HepG2 (cell line): Measurements from ENCODE around the gene P4HB. TPM values are rescaled to one million over a fixed set of nuclear protein-coding genes. Genes with fewer than 3 reads are reported as not detected.

Source experiments
- GABPB1 ChIP-seq: IDR thresholded peaks from 2 replicates; pipeline ENCODE4 v1.6.1; 2016; ENCODE audit warnings: mild to moderate bottlenecking, missing genetic modification reagents, moderate library complexity, missing compliant biosample characterization
- NFYC ChIP-seq: IDR thresholded peaks from 2 replicates; pipeline ENCODE4 v1.6.1; 2016; ENCODE audit warnings: missing genetic modification reagents, missing compliant biosample characterization
- PAWR ChIP-seq: sonication (generic); formaldehyde crosslinking; IDR thresholded peaks from 2 replicates; pipeline ENCODE4 v1.4.0; 2020; ENCODE audit warnings: missing genetic modification reagents, mild to moderate bottlenecking, borderline replicate concordance
- PHF5A ChIP-seq: IDR thresholded peaks from one replicate; pipeline ENCODE4 v1.6.1; 2018; ENCODE audit warnings: low read depth, missing genetic modification reagents; ENCODE audit not compliant: unreplicated experiment
- ZNF230 ChIP-seq: sonication (generic); formaldehyde crosslinking; IDR thresholded peaks from 2 replicates; pipeline ENCODE4 v1.4.0; 2020; ENCODE audit warnings: mild to moderate bottlenecking, missing genetic modification reagents
- ZNF34 ChIP-seq: sonication (generic); formaldehyde crosslinking; IDR thresholded peaks from 2 replicates; pipeline ENCODE4 v1.4.0; 2020; ENCODE audit warnings: mild to moderate bottlenecking, missing genetic modification reagents, borderline replicate concordance
- ZNF773 ChIP-seq: sonication (generic); formaldehyde crosslinking; IDR thresholded peaks from 2 replicates; pipeline ENCODE4 v1.4.0; 2020; ENCODE audit warnings: missing genetic modification reagents, borderline replicate concordance
- ZNF788 ChIP-seq: sonication (generic); formaldehyde crosslinking; IDR thresholded peaks from 2 replicates; pipeline ENCODE4 v1.5.0; 2020; ENCODE audit warnings: mild to moderate bottlenecking, missing genetic modification reagents, borderline replicate concordance
- polyA plus RNA-seq, 8 experiments: library from polyadenylated mRNA; depleted of rRNA in 3 of 8; stranded (reverse) in 7 of 8; unstranded in 1 of 8; fragments of >200 nt; fragmentation: Illumina TruSeq in 4 of 8; extraction: Trizol in 4 of 8; gene quantifications; 2 replicates each; pipeline versions ENCODE4 v1.2.1 to v1.2.3, GENCODE V29; 2011 to 2016; ENCODE audit warnings: low read depth in 4 of 8, missing spikeins in 1 of 8, mixed read lengths in 1 of 8; ENCODE audit not compliant: insufficient read depth in 1 of 8
- total RNA-seq, 5 experiments: library from RNA; depleted of rRNA; stranded (reverse); fragments of >200 nt; fragmentation: Illumina TruSeq; extraction: Trizol; gene quantifications; 2 replicates each; pipeline ENCODE4 v1.2.3, GENCODE V29; 2016; ENCODE audit warnings: low read depth in 1 of 5
- TF ChIP-seq, protein P1 (sequence below): sonication (generic); formaldehyde crosslinking; IDR thresholded peaks from 2 replicates; pipeline ENCODE4 v1.5.0; 2020; ENCODE audit warnings: mild to moderate bottlenecking, missing genetic modification reagents, borderline replicate concordance
- TF ChIP-seq, protein P2 (sequence below): sonication (generic); formaldehyde crosslinking; IDR thresholded peaks from 2 replicates; pipeline ENCODE4 v1.9.0; 2021; ENCODE audit warnings: missing genetic modification reagents, borderline replicate concordance
- TF ChIP-seq, protein P3 (sequence below): sonication (generic); formaldehyde crosslinking; IDR thresholded peaks from 2 replicates; pipeline ENCODE4 v1.4.0; 2020; ENCODE audit warnings: missing genetic modification reagents
- TF ChIP-seq, protein P4 (sequence below): sonication (generic); formaldehyde crosslinking; IDR thresholded peaks from 2 replicates; pipeline ENCODE4 v1.5.1; 2020; ENCODE audit warnings: missing genetic modification reagents, mild to moderate bottlenecking, borderline replicate concordance
- TF ChIP-seq, protein P5 (sequence below): sonication (generic); formaldehyde crosslinking; IDR thresholded peaks from 2 replicates; pipeline ENCODE4 v1.4.0; 2020; ENCODE audit warnings: missing genetic modification reagents, low read depth, mild to moderate bottlenecking, borderline replicate concordance

The P4HB gene
- total and polyA plus RNA-seq, 2 of the 13 experiments (the other 11 are each of a cell fraction or from before 2014, with no cell fraction given) = 185 to 782 TPM

DNA sequence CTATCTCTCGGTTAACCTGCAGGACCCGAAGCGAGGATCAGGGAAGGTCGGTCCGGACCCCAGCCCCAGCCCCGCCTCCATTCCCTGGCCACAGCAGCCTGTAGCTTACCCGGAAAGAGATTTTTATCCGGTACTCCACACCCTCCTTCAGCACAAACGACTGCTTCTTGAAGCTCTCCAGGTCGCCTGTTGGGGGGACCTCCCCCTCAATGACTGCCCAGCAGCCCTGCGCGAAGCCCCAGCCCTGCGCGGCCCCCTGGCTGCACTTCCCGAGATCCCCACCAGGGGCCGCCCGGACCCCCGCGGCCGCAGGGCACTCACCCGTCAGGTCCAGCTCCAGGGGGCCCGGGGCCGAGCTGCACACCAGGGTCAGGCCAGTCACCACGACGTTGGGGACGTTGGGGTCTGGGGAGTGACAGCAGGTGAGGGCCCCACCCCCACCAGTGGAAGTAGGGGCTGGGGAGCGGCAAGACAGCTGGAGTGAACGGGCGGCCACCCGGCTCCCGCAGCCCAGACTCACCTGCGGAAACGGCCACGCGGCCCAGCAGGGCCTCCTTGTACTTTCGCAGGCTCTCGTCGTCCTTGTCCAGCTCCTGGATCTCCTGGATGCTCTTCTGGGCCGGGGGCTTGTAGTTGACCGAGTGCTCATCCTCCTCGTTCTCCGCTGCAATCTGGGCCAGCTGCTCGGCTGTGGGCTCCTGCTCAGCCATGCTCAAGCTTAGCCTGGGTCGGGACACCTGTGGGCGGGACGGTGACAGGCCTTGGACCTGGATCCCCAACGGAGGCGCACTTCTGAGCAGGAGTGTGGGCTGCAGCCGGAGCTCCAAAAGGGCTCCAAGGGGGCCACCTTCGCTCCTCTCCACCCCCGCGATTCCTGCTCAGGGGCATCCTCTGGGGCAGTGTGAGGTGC is 9.1 kb upstream of the P4HB start (continued):
- TF ChIP-seq, protein P1, sequence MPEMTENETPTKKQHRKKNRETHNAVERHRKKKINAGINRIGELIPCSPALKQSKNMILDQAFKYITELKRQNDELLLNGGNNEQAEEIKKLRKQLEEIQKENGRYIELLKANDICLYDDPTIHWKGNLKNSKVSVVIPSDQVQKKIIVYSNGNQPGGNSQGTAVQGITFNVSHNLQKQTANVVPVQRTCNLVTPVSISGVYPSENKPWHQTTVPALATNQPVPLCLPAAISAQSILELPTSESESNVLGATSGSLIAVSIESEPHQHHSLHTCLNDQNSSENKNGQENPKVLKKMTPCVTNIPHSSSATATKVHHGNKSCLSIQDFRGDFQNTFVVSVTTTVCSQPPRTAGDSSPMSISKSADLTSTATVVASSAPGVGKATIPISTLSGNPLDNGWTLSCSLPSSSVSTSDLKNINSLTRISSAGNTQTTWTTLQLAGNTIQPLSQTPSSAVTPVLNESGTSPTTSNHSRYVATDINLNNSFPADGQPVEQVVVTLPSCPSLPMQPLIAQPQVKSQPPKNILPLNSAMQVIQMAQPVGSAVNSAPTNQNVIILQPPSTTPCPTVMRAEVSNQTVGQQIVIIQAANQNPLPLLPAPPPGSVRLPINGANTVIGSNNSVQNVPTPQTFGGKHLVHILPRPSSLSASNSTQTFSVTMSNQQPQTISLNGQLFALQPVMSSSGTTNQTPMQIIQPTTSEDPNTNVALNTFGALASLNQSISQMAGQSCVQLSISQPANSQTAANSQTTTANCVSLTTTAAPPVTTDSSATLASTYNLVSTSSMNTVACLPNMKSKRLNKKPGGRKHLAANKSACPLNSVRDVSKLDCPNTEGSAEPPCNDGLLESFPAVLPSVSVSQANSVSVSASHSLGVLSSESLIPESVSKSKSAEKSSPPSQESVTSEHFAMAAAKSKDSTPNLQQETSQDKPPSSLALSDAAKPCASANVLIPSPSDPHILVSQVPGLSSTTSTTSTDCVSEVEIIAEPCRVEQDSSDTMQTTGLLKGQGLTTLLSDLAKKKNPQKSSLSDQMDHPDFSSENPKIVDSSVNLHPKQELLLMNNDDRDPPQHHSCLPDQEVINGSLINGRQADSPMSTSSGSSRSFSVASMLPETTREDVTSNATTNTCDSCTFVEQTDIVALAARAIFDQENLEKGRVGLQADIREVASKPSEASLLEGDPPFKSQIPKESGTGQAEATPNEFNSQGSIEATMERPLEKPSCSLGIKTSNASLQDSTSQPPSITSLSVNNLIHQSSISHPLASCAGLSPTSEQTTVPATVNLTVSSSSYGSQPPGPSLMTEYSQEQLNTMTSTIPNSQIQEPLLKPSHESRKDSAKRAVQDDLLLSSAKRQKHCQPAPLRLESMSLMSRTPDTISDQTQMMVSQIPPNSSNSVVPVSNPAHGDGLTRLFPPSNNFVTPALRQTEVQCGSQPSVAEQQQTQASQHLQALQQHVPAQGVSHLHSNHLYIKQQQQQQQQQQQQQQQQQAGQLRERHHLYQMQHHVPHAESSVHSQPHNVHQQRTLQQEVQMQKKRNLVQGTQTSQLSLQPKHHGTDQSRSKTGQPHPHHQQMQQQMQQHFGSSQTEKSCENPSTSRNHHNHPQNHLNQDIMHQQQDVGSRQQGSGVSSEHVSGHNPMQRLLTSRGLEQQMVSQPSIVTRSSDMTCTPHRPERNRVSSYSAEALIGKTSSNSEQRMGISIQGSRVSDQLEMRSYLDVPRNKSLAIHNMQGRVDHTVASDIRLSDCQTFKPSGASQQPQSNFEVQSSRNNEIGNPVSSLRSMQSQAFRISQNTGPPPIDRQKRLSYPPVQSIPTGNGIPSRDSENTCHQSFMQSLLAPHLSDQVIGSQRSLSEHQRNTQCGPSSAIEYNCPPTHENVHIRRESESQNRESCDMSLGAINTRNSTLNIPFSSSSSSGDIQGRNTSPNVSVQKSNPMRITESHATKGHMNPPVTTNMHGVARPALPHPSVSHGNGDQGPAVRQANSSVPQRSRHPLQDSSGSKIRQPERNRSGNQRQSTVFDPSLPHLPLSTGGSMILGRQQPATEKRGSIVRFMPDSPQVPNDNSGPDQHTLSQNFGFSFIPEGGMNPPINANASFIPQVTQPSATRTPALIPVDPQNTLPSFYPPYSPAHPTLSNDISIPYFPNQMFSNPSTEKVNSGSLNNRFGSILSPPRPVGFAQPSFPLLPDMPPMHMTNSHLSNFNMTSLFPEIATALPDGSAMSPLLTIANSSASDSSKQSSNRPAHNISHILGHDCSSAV = no peak
- TF ChIP-seq ZNF788 (CRISPR knock-in tag) (no peak; the same call in 1 of the 2 replicates), ZNF230 (CRISPR knock-in tag) (peak; percentile 53; the same call in 1 of the 2 replicates), GABPB1 (CRISPR knock-in tag) (peak; percentile 71; the same call in 1 of the 2 replicates), PAWR (no peak), PHF5A (CRISPR knock-in tag) (no peak), ZNF773 (CRISPR knock-in tag) (no peak), NFYC (CRISPR knock-in tag) (no peak), ZNF34 (CRISPR knock-in tag) (no peak)
- TF ChIP-seq, protein P2, sequence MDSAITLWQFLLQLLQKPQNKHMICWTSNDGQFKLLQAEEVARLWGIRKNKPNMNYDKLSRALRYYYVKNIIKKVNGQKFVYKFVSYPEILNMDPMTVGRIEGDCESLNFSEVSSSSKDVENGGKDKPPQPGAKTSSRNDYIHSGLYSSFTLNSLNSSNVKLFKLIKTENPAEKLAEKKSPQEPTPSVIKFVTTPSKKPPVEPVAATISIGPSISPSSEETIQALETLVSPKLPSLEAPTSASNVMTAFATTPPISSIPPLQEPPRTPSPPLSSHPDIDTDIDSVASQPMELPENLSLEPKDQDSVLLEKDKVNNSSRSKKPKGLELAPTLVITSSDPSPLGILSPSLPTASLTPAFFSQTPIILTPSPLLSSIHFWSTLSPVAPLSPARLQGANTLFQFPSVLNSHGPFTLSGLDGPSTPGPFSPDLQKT (CRISPR knock-in tag) = no peak
- TF ChIP-seq, protein P3, sequence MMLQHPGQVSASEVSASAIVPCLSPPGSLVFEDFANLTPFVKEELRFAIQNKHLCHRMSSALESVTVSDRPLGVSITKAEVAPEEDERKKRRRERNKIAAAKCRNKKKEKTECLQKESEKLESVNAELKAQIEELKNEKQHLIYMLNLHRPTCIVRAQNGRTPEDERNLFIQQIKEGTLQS (CRISPR knock-in tag) = 0 out of 2 replicates have a peak, but pooled peaks have one; percentile 2
- TF ChIP-seq, protein P4, sequence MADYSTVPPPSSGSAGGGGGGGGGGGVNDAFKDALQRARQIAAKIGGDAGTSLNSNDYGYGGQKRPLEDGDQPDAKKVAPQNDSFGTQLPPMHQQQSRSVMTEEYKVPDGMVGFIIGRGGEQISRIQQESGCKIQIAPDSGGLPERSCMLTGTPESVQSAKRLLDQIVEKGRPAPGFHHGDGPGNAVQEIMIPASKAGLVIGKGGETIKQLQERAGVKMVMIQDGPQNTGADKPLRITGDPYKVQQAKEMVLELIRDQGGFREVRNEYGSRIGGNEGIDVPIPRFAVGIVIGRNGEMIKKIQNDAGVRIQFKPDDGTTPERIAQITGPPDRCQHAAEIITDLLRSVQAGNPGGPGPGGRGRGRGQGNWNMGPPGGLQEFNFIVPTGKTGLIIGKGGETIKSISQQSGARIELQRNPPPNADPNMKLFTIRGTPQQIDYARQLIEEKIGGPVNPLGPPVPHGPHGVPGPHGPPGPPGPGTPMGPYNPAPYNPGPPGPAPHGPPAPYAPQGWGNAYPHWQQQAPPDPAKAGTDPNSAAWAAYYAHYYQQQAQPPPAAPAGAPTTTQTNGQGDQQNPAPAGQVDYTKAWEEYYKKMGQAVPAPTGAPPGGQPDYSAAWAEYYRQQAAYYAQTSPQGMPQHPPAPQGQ (CRISPR knock-in tag) = 0 out of 2 replicates have a peak, but pooled peaks have one; percentile 69
- TF ChIP-seq, protein P5, sequence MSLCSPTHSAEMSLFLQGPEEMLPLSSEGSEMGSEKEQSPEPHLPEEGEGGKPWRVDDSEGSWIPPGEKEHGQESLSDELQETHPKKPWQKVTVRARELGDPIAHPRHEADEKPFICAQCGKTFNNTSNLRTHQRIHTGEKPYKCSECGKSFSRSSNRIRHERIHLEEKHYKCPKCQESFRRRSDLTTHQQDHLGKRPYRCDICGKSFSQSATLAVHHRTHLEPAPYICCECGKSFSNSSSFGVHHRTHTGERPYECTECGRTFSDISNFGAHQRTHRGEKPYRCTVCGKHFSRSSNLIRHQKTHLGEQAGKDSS (CRISPR knock-in tag) = no peak
